HEK293 (cell line): Measurements from ENCODE around the gene SUPT20HL2.
"Not testable (repeated sequence)": the region's sequence is repeated elsewhere in the genome, so short reads cannot be mapped to it uniquely, and the experiment has no call there.

ENCODE experiments used
- ATF2 ChIP-seq: fragments of 450-650 bp; formaldehyde crosslinking; IDR thresholded peaks from 2 replicates; pipeline ENCODE4 v1.5.1; 2016; ENCODE audit warnings: missing biosample characterization, missing genetic modification characterization, low read depth
- CTCF ChIP-seq: fragments of 450-650 bp; formaldehyde crosslinking; IDR thresholded peaks from 2 replicates; pipeline ENCODE4 v1.5.1; 2016; ENCODE audit warnings: missing biosample characterization, missing genetic modification characterization
- HOXA7 ChIP-seq: sonication (generic); formaldehyde crosslinking; IDR thresholded peaks from 2 replicates; pipeline ENCODE4 v1.8.1; 2022; ENCODE audit warnings: missing genetic modification reagents, borderline replicate concordance
- MYNN ChIP-seq: fragments of 450-650 bp; formaldehyde crosslinking; IDR thresholded peaks from 2 replicates; pipeline ENCODE4 v1.5.1; 2016; ENCODE audit warnings: missing biosample characterization, missing genetic modification characterization, borderline replicate concordance
- REST ChIP-seq: fragments of 450-650 bp; formaldehyde crosslinking; IDR thresholded peaks from 2 replicates; pipeline ENCODE4 v1.5.1; 2016; ENCODE audit warnings: missing biosample characterization, missing genetic modification characterization
- ZBTB17 ChIP-seq: fragments of 450-650 bp; formaldehyde crosslinking; IDR thresholded peaks from 2 replicates; pipeline ENCODE4 v1.5.1; 2016; ENCODE audit warnings: missing biosample characterization, missing genetic modification characterization
- ZNF223 ChIP-seq: fragments of 450-650 bp; formaldehyde crosslinking; IDR thresholded peaks from 2 replicates; pipeline ENCODE4 v1.5.1; 2016; ENCODE audit warnings: missing biosample characterization, missing genetic modification characterization
- ZNF335 ChIP-seq: fragments of 450-650 bp; formaldehyde crosslinking; conservative IDR thresholded peaks from 2 replicates; pipeline ENCODE4 v1.5.1; 2016; ENCODE audit warnings: missing biosample characterization, missing genetic modification characterization
- ZNF585B ChIP-seq: fragments of 450-650 bp; formaldehyde crosslinking; IDR thresholded peaks from 2 replicates; pipeline ENCODE4 v1.5.1; 2016; ENCODE audit warnings: missing biosample characterization, missing genetic modification characterization
- ZNF704 ChIP-seq: fragments of 450-650 bp; formaldehyde crosslinking; IDR thresholded peaks from 2 replicates; pipeline ENCODE4 v1.5.1; 2016; ENCODE audit warnings: missing biosample characterization, missing genetic modification characterization

- TF ChIP-seq ZNF335 (tag by site-specific recombination); MYNN (tag by site-specific recombination); ZNF585B (tag by site-specific recombination); CTCF (tag by site-specific recombination); HOXA7 (CRISPR knock-in tag); ZBTB17 (tag by site-specific recombination); REST (tag by site-specific recombination); ATF2 (tag by site-specific recombination); ZNF223 (tag by site-specific recombination); ZNF704 (tag by site-specific recombination): not testable (repeated sequence)
Measured at GRCh38 chrX:24362089-24362745, 48.3 kb upstream of the SUPT20HL2 start.
